Aorta (tissue), 5 donors: Measurements from ENCODE around the gene COL5A1. TPM values are rescaled to one million over a fixed set of nuclear protein-coding genes. Genes with fewer than 3 reads are reported as not detected.

Experiments used
- ATAC-seq: fragments of 200-7000 bp; cut with Tn5 transposase; one replicate; pipeline ENCODE4 v1.9.1; 2022; ENCODE audit warnings: moderate library complexity; ENCODE audit not compliant: low FRiP score
- DNase-seq, 2 donors: peaks; one replicate each; pipeline ENCODE4 v3.0.0-alpha.2; 2020
- H3K27ac ChIP-seq, 2 donors: one replicate each; pipeline ENCODE4 v1.5.1; 2013; ENCODE audit warnings: low read length in 2 of 2, mild to moderate bottlenecking in 2 of 2, moderate library complexity in 2 of 2, control low read depth in 1 of 2, inconsistent platforms in 1 of 2, low read depth in 1 of 2
- H3K27me3 ChIP-seq, 2 donors: one replicate each; pipeline ENCODE4 v1.6.1; 2013; ENCODE audit warnings: control low read depth in 1 of 2, low read length in 1 of 2, mild to moderate bottlenecking in 1 of 2, moderate library complexity in 1 of 2; ENCODE audit not compliant: insufficient read depth in 2 of 2, control insufficient read depth in 1 of 2
- H3K36me3 ChIP-seq, 2 donors: one replicate each; pipeline ENCODE4 v1.6.1; 2013; ENCODE audit warnings: control low read depth in 1 of 2, low read length in 1 of 2, mild to moderate bottlenecking in 1 of 2; ENCODE audit not compliant: insufficient read depth in 2 of 2, control insufficient read depth in 1 of 2
- H3K4me1 ChIP-seq, 2 donors: one replicate each; pipeline ENCODE4 v1.6.1; 2013; ENCODE audit warnings: low read length in 2 of 2, control low read depth in 1 of 2, mild to moderate bottlenecking in 1 of 2, moderate library complexity in 1 of 2; ENCODE audit not compliant: insufficient read depth in 2 of 2, control insufficient read depth in 1 of 2
- H3K4me3 ChIP-seq, 2 donors: one replicate each; pipeline ENCODE4 v1.5.1; 2013; ENCODE audit warnings: low read length in 2 of 2, control low read depth in 1 of 2, mild to moderate bottlenecking in 1 of 2
- H3K9me3 ChIP-seq: one replicate; pipeline ENCODE4 v1.6.1; 2013; ENCODE audit warnings: mild to moderate bottlenecking, low read length; ENCODE audit not compliant: control insufficient read depth
- WGBS, 2 donors: extraction: QIAGEN DNeasy Blood & Tissue Kit; methylation state at CpG; one replicate each; pipeline ENCODE4 v1.1.7; 2013; 5-methylcytosine and 5-hydroxymethylcytosine counted together
- intact Hi-C, 2 donors: fragments of 100-400 bp; cut with DNase I; formaldehyde crosslinking; loops; one replicate each; pipeline versions ENCODE4 v1.14.2 to v1.15.0; 2022
- polyA plus RNA-seq, 2 donors: library from polyadenylated mRNA; stranded (reverse); fragments of 200-250 nt; gene quantifications; one replicate each; pipeline ENCODE4 v1.2.3, GENCODE V29; 2013
- total RNA-seq, 2 donors: library from RNA; stranded (reverse); fragmentation: NEBNext Ultra II Directional; extraction: Animal tissue kit (Norgen Biotek cat#: 25700); gene quantifications; one replicate each; pipeline ENCODE4 v1.2.1, GENCODE V29; 2021
- donor health status: healthy with polysubstance abuse.
- donor health status: Bipolar disorder and iron deficiency.
- donor health status: DM: no; HTN: no; CAD: no.
- donor health status: DM: no; HTN: no; CAD: no.
- donor health status: DM: yes; HTN: yes; CAD: no.

COL5A1 gene
- total and polyA plus RNA-seq, 4 donors = 18.7 to 159 (median 82.8) TPM

GRCh38 chr9:134605966-134606357 is 35.6 kb upstream of the COL5A1 start:
- H3K36me3 ChIP-seq = no peaks in the 10 kb centered on the region
- no peak for ATAC-seq
- 50 to 56% methylated on average over 5 of the region's 5 CpGs for WGBS, 2 donors

DNA sequence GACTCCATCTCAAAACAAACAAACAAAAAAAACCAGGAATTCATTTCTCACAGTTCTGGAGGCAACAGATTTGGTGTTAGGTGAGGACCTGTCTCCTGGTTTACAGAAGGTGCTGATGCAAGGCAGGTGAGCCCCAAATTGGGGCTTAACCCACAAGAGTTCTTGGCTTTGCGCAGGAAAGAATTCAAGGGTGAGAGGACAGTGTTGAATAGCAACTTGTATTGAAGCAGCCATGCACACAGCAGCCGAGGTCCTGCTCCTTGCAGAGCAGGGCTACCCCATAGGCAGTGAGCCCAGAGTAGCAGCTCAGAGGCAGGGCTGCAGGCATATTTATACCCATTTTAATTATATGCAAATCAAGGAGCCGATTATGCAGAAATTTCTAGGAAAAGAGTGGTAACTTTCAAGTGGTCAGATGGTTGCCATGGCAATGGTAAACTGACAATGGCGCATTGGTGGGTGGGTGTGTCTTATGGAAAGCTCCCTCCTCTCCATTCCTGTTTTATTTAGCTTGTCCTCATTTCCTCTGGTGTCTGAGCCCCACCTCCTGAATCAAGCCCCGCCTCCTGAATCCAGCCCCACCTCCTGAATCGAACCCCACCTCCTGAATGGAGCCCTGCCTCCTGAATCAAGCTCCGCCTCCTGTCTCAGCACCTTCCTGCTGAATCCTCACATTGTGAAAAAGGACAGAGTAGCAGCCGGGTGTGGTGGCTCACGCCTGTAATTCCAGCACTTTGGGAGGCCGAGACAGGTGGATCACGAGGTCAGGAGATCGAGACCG is 34.5 kb upstream of the COL5A1 start:
- DNase-seq (no peak), ATAC-seq (no peak)
- intact Hi-C loops = no loop called here
- no peaks in the 10 kb centered on the region for H3K36me3 ChIP-seq
- H3K27me3 ChIP-seq = no peaks in the 10 kb centered on the region
- no peak overlapping the region for H3K4me3 ChIP-seq
- H3K4me1 ChIP-seq = no peaks in the 10 kb centered on the region
- H3K9me3 ChIP-seq = no peaks in the 10 kb centered on the region
- 92 to 94% methylated on average over 13 of the region's 13 CpGs for WGBS, 2 donors
- H3K27ac ChIP-seq = no peak overlapping the region

More at GRCh38 chr9:134605966-134606357, 35.6 kb upstream of the COL5A1 start:
- DNase-seq = no peak
- intact Hi-C loops = no loop called here
- H3K27me3 ChIP-seq = no peaks in the 10 kb centered on the region
- H3K4me3 ChIP-seq = no peak overlapping the region
- H3K27ac ChIP-seq = no peak overlapping the region
- no peaks in the 10 kb centered on the region for H3K9me3 ChIP-seq
- H3K4me1 ChIP-seq = no peaks in the 10 kb centered on the region

DNA sequence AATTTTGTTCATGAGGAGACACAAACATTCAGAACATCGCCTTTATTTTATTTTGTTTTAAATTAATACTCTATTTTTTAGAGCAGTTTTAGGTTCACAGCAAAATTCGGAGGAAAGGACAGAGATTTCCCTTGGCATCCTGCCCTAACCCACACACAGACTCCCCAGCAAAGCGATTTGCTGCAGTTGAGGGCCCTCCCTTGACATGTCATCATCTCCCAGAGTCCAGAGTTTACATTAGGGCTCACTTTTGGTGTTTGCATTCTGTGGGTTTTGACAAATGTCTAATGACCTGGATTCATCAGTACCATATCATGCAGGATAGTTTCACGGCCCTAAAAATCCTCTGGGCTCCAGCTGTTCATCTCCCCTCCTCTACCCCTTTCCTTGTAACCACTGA is 33.6 kb upstream of the COL5A1 start:
- Histone ChIP-seq H3K4me1 (no peaks in the 10 kb centered on the region), H3K36me3 (no peaks in the 10 kb centered on the region), H3K9me3 (no peaks in the 10 kb centered on the region), H3K27ac (no peak overlapping the region), H3K27me3 (no peaks in the 10 kb centered on the region), H3K4me3 (no peak overlapping the region)
- WGBS, 2 donors = 70 to 74% methylated on average over 4 of the region's 4 CpGs
- intact Hi-C loops = no loop called here
- DNase-seq (peak in 1 of 2 donors; percentile 11), ATAC-seq (no peak)

GRCh38 chr9:134611046-134611445 is 30.6 kb upstream of the COL5A1 start:
- intact Hi-C loops = no loop called here
- no peak for DNase-seq
- no peaks in the 10 kb centered on the region for H3K4me1 ChIP-seq
- 86 to 89% methylated on average over 4 of the region's 4 CpGs for WGBS, 2 donors
- ATAC-seq = no peak
- H3K36me3 ChIP-seq = no peaks in the 10 kb centered on the region
- H3K27me3 ChIP-seq = no peaks in the 10 kb centered on the region
- H3K27ac ChIP-seq = no peak overlapping the region
- H3K4me3 ChIP-seq = no peak overlapping the region
- H3K9me3 ChIP-seq = no peaks in the 10 kb centered on the region

DNA sequence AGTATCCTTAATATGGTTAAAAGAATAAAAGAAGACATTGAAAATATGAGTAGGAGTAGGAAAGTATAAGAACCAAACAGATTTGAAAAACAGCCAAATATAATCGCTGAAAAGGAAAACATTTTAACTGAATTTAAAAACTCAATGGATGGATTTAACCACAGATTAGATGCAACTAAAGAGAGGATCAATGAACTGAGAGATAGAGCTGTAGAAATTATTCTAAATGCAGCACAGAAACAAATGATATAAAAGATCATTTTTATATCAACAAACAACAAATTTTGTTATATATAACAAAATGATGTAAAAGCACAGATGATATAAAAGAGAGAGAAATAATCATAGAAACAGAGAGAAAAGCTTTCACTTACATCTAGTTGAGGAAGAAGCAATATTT is 29.3 kb upstream of the COL5A1 start:
- intact Hi-C loops = no loop called here
- no peaks in the 10 kb centered on the region for H3K9me3 ChIP-seq
- WGBS, 2 donors = 100% methylated on average over 1 of the region's 1 CpG

GRCh38 chr9:134612715-134613114 is 28.9 kb upstream of the COL5A1 start:
- Histone ChIP-seq H3K4me1 (no peaks in the 10 kb centered on the region), H3K27ac (no peak overlapping the region), H3K4me3 (no peak overlapping the region), H3K27me3 (no peaks in the 10 kb centered on the region), H3K36me3 (no peaks in the 10 kb centered on the region), H3K9me3 (no peaks in the 10 kb centered on the region)
- DNase-seq (no peak), ATAC-seq (no peak)
- intact Hi-C loops = no loop called here
- 76 to 85% methylated on average over 1 of the region's 1 CpG for WGBS, 2 donors

More for the DNA sequence above, 29.3 kb upstream of the COL5A1 start:
- no peak for ATAC-seq
- no peak for DNase-seq
- H3K4me3 ChIP-seq = no peak overlapping the region
- H3K27me3 ChIP-seq = no peaks in the 10 kb centered on the region
- H3K27ac ChIP-seq = no peak overlapping the region
- H3K4me1 ChIP-seq = no peaks in the 10 kb centered on the region
- H3K36me3 ChIP-seq = no peaks in the 10 kb centered on the region

DNA sequence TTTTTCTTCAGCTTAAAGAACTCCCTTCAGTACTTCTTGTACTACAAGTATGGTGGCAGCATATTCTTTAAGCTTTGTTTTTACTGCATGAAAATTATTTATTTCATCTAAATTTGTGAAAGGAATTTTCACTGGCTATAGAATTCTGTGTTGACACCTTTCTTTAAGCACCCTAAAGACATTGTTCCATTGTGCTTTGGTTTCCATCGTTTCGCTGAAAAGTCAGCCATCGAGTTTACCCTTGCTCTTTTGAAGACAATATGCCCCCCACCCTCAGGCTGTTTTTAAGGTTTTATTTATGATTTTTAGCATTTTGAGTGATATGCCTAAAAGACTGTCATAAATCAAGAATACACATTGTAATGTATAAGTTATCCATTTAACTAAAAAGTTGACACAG is 27.3 kb upstream of the COL5A1 start:
- Histone ChIP-seq H3K4me1 (no peaks in the 10 kb centered on the region), H3K27ac (no peak overlapping the region), H3K27me3 (no peaks in the 10 kb centered on the region), H3K4me3 (no peak overlapping the region), H3K36me3 (no peaks in the 10 kb centered on the region), H3K9me3 (no peaks in the 10 kb centered on the region)
- DNase-seq (no peak), ATAC-seq (no peak)
- 97% methylated on average over 3 of the region's 3 CpGs for WGBS, 2 donors
- intact Hi-C loops = no loop called here

- no peaks in the 10 kb centered on the region for H3K36me3 ChIP-seq
- H3K4me3 ChIP-seq = no peak overlapping the region
- no peaks in the 10 kb centered on the region for H3K4me1 ChIP-seq
- intact Hi-C loops = no loop called here
- H3K9me3 ChIP-seq = no peaks in the 10 kb centered on the region
- ATAC-seq (no peak), DNase-seq (no peak)
- H3K27ac ChIP-seq = no peak overlapping the region
- 59 to 62% methylated on average over 3 of the region's 3 CpGs for WGBS, 2 donors
- no peaks in the 10 kb centered on the region for H3K27me3 ChIP-seq
Measured at GRCh38 chr9:134616341-134616740, 25.3 kb upstream of the COL5A1 start.

DNA sequence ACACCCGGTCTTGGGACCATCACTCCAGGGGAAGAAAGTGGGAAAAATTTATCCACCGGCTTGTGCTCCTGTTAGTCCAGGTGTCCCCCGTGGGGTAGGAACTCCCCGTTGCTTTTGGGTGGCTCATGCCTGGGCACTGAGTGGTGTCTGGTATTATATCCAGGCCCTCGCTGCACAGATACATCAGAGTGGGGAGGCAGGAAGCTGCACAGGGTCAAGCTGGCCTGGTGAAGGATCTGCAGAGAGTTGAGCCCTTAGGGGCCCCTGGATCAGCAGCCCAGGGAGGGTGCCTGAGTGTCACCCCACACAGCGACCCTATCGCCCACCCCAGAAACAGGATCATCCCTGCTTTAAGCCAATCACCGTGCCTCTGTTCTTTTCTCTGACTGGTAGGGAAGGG is 24.4 kb upstream of the COL5A1 start:
- ATAC-seq = no peak
- Histone ChIP-seq H3K27ac (no peak overlapping the region), H3K4me1 (no peaks in the 10 kb centered on the region), H3K9me3 (no peaks in the 10 kb centered on the region), H3K4me3 (no peak overlapping the region), H3K36me3 (no peaks in the 10 kb centered on the region), H3K27me3 (no peaks in the 10 kb centered on the region)
- peak; percentile 17 to 25 for DNase-seq
- 95 to 98% methylated on average over 8 of the region's 8 CpGs for WGBS, 2 donors
- intact Hi-C loops = no loop called here
